Skeletal muscle tissue (tissue), 4 donors: ENCODE results near the gene FCHSD2. TPM values are rescaled to one million over a fixed set of nuclear protein-coding genes. Genes with fewer than 3 reads are reported as not detected.
"Not testable (repeated sequence)": the region's sequence is repeated elsewhere in the genome, so short reads cannot be mapped to it uniquely, and the experiment has no call there.

Experiments used
- H3K27ac ChIP-seq: one replicate; pipeline ENCODE4 v1.7.0; 2013; ENCODE audit warnings: mild to moderate bottlenecking, low read depth, low read length, inconsistent platforms
- H3K27me3 ChIP-seq, 3 donors: one replicate each; pipeline ENCODE4 v1.7.0; 2013; ENCODE audit warnings: low read length in 3 of 3; ENCODE audit not compliant: control insufficient read depth in 3 of 3, insufficient read depth in 3 of 3
- H3K36me3 ChIP-seq, 3 donors: one replicate each; pipeline ENCODE4 v1.7.0; 2013; ENCODE audit warnings: low read length in 3 of 3; ENCODE audit not compliant: control insufficient read depth in 3 of 3, insufficient read depth in 3 of 3
- H3K4me1 ChIP-seq, 3 donors: one replicate each; pipeline ENCODE4 v1.7.0; 2013; ENCODE audit warnings: low read length in 3 of 3, mild to moderate bottlenecking in 3 of 3; ENCODE audit not compliant: control insufficient read depth in 3 of 3, insufficient read depth in 3 of 3
- H3K4me3 ChIP-seq, 3 donors: one replicate each; pipeline ENCODE4 v1.7.0; 2013; ENCODE audit warnings: low read length in 3 of 3
- H3K9ac ChIP-seq, 3 donors: one replicate each; pipeline ENCODE4 v1.7.0; 2013; ENCODE audit warnings: low read length in 3 of 3, mild to moderate bottlenecking in 3 of 3, moderate library complexity in 2 of 3, low read depth in 1 of 3
- H3K9me3 ChIP-seq, 3 donors: one replicate each; pipeline ENCODE4 v1.7.0; 2013; ENCODE audit warnings: low read length in 3 of 3; ENCODE audit not compliant: control insufficient read depth in 3 of 3
- total RNA-seq: library from RNA; depleted of rRNA; stranded (reverse); fragments of >200 nt; gene quantifications from one replicate; pipeline ENCODE4 v1.2.3, GENCODE V29; 2014
- donor health status: Osteomylitis.

FCHSD2 gene
- total RNA-seq, 1 donor from 2014 or later, result 19.8 TPM

DNA sequence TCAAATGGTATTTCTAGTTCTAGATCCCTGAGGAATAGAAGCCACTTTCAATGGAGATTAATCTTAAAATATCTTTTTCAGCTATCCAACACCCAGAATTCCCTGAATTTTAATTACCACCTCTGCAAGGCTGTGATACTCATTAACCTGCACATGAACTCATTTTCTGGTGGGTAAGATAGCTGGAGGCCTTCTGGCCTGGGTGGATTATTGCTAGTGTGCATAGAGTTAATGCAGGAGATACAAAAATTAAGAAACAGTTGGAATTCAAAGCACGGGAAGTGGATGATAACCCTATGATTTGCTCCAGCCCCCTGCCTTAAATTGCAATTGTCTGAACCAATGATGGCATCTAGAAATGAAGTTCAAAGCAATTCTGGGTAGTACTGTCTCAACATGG, 212.9 kb downstream of the FCHSD2 start:
- Histone ChIP-seq H3K27ac (no peak overlapping the region), H3K27me3 (no peaks in the 10 kb centered on the region), H3K36me3 (peaks cover 0 to 2% (median 0%) of the 10 kb centered on the region in 3 donors), H3K9ac (no peak overlapping the region), H3K9me3 (no peaks in the 10 kb centered on the region), H3K4me1 (no peaks in the 10 kb centered on the region), H3K4me3 (no peak overlapping the region)

GRCh38 chr11:72927380-72927779, 214.7 kb downstream of the FCHSD2 start:
- H3K4me1 ChIP-seq, result no peaks in the 10 kb centered on the region
- H3K4me3 ChIP-seq, result no peak overlapping the region
- no peaks in the 10 kb centered on the region for H3K9me3 ChIP-seq
- H3K27ac ChIP-seq, result no peak overlapping the region
- H3K9ac ChIP-seq, result no peak overlapping the region
- no peaks in the 10 kb centered on the region for H3K27me3 ChIP-seq
- H3K36me3 ChIP-seq, result peaks cover 0 to 2% (median 0%) of the 10 kb centered on the region in 3 donors

- H3K4me3 ChIP-seq, result no peak overlapping the region
- no peak overlapping the region for H3K9ac ChIP-seq
- H3K27me3 ChIP-seq, result no peaks in the 10 kb centered on the region
- H3K27ac ChIP-seq, result no peak overlapping the region
- H3K4me1 ChIP-seq, result no peaks in the 10 kb centered on the region
- H3K36me3 ChIP-seq, result peaks cover 0 to 5% (median 0%) of the 10 kb centered on the region in 3 donors
- no peaks in the 10 kb centered on the region for H3K9me3 ChIP-seq
Observed at GRCh38 chr11:72926076-72926475, 216.0 kb downstream of the FCHSD2 start.

DNA sequence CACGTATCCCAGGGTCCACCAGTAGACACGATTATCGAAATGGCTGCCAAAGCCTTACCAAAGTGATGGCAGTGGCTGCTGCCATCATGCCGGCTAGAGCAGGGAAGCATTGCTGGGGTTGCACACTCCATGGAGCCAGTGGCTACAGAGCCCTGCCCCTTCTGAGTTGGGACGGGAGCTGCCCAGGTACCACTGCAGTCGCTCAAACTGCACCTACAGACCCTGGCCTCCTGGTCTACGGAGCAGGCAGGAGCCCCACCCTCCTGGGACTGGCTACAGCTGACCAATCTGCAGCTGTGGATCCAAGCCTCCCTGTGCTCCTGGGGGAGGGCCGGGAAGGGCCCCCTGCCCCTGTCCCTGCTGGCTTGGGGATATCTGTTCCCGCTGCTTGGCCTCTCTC, 216.5 kb downstream of the FCHSD2 start:
- no peaks in the 10 kb centered on the region for H3K4me1 ChIP-seq
- H3K27ac ChIP-seq, result no peak overlapping the region
- no peak overlapping the region for H3K9ac ChIP-seq
- H3K27me3 ChIP-seq, result no peaks in the 10 kb centered on the region
- H3K36me3 ChIP-seq, result peaks cover 0 to 5% (median 0%) of the 10 kb centered on the region in 3 donors
- no peaks in the 10 kb centered on the region for H3K9me3 ChIP-seq
- H3K4me3 ChIP-seq, result no peak overlapping the region

DNA sequence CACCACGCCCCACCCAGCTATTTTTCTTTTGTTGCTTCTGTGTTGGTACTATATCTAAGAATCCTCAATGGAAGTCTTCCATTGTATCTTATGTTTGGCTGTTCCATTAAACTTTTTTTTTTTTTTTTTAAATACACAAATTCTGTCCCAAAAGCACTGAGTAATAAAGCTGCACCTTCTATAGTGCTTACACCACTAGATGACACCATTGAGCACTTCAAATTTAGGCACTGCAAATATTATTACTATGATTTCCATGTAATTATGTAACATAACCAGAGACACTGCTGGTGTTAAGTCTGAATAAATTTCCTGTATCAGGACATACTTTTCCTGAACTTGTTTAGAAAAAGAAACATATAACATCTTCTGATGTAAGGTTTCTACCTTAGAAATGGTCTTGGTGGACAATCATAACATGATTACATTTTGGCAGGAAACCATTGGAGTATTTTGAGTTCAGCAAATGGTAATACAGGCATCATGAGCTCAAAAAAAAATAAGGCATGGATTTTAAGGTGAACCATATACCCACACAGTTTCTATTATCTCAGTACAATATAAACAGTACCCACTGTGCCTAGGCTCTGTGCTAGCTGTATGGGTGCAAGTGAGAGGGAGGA, 217.4 kb downstream of the FCHSD2 start:
- Histone ChIP-seq H3K9me3 (no peaks in the 10 kb centered on the region), H3K9ac (no peak overlapping the region), H3K36me3 (peaks cover 0 to 5% (median 0%) of the 10 kb centered on the region in 3 donors), H3K4me1 (no peaks in the 10 kb centered on the region), H3K27ac (no peak overlapping the region), H3K4me3 (no peak overlapping the region), H3K27me3 (no peaks in the 10 kb centered on the region)

DNA sequence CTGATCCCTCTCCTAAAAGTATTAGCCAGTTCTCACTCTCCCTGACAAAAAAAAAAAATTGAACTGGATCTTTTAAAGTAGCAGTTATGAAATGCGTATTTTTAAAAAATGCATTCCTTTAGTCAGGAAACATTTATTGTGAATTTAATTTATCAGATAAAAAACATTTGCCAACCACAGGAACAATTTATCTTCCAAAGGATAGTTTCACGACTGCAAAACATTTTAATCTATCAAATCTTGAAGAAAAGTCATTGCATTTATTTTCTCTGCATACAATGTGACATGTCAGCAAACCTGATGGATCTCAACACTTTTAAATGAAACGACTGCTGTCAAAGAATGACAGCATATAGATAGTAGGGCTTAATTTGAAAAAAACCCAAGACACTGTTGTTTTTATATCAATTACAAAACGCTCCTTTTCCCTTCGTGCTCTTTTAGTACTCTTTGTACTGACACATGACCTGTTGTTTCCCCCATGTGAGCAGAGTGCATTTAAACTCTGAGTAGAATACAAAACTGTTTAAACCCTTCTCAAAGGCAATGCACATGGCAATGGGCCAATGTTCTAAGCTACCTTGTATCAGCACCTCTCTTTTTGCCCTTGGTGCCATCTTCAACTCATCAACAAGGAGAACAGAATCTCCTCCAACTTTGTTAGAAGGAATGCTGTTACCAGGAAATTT, 220.9 kb downstream of the FCHSD2 start:
- H3K4me3 ChIP-seq, result no peak overlapping the region
- no peak overlapping the region for H3K27ac ChIP-seq
- H3K9me3 ChIP-seq, result no peaks in the 10 kb centered on the region
- H3K4me1 ChIP-seq, result no peaks in the 10 kb centered on the region
- no peaks in the 10 kb centered on the region for H3K27me3 ChIP-seq
- H3K36me3 ChIP-seq, result peaks cover 0 to 4% (median 0%) of the 10 kb centered on the region in 3 donors
- H3K9ac ChIP-seq, result no peak overlapping the region

DNA sequence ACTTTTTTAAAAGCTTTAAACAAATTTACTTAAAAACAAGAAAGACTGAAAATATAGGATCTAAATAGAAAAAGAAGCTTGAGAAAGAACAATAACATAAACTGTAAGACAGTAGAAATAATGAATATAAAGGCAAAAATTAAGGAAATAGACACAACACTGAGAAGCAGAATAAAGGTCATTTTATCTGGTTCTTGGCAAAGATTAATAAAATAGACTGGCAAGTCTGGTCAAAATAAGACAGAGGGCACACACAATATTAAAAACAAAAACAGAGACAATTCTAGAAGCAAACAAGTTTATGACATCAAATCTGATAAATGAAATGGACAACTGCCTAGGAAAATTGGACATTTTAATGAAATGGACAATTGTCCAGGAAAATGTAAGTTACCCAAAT, 222.1 kb downstream of the FCHSD2 start:
- H3K36me3 ChIP-seq, result peaks cover 0 to 3% (median 0%) of the 10 kb centered on the region in 3 donors
- no peak overlapping the region for H3K4me3 ChIP-seq
- no peak overlapping the region for H3K27ac ChIP-seq
- H3K27me3 ChIP-seq, result no peaks in the 10 kb centered on the region
- no peaks in the 10 kb centered on the region for H3K4me1 ChIP-seq
- no peak overlapping the region for H3K9ac ChIP-seq
- H3K9me3 ChIP-seq, result no peaks in the 10 kb centered on the region

- H3K9me3 ChIP-seq, result no peaks in the 10 kb centered on the region
Observed at GRCh38 chr11:72918851-72919250, 223.3 kb downstream of the FCHSD2 start.

GRCh38 chr11:72912253-72912652, 229.9 kb downstream of the FCHSD2 start:
- Histone ChIP-seq H3K4me1 (no peaks in the 10 kb centered on the region), H3K27ac (no peak overlapping the region), H3K9me3 (peaks cover 0 to 3% (median 0%) of the 10 kb centered on the region in 3 donors), H3K36me3 (no peaks in the 10 kb centered on the region), H3K4me3 (no peak overlapping the region), H3K9ac (no peak overlapping the region), H3K27me3 (no peaks in the 10 kb centered on the region)

More at GRCh38 chr11:72918851-72919250, 223.3 kb downstream of the FCHSD2 start:
- Histone ChIP-seq H3K27ac (no peak overlapping the region), H3K4me3 (no peak overlapping the region), H3K4me1 (no peaks in the 10 kb centered on the region), H3K36me3 (peaks cover 0 to 3% (median 0%) of the 10 kb centered on the region in 3 donors), H3K9ac (no peak overlapping the region), H3K27me3 (no peaks in the 10 kb centered on the region)

GRCh38 chr11:72909558-72910388, 232.3 kb downstream of the FCHSD2 start:
- not testable (repeated sequence) for H3K4me3 ChIP-seq, H3K27ac ChIP-seq, H3K9ac ChIP-seq, H3K27me3 ChIP-seq, H3K36me3 ChIP-seq, H3K4me1 ChIP-seq, H3K9me3 ChIP-seq
